ENCODE results near the gene KLK2.

- no peak for TF ChIP-seq JUND (IDR thresholded peaks at IDR 0.05; ENCODE audit: low read length)
- TF ChIP-seq SIN3A (conservative IDR thresholded peaks at IDR 0.05 in 1 of 2, IDR thresholded peaks at IDR 0.05 in 1 of 2; ENCODE audit: low read depth in 1 of 2, low read length in 2 of 2) = no peak
- no peak for TF ChIP-seq CTCF (IDR thresholded peaks at IDR 0.05; ENCODE audit: control extremely low read depth in 1 of 3, insufficient read depth in 1 of 3, low read depth in 1 of 3, low read length in 3 of 3)
- TF ChIP-seq TAF1 (IDR thresholded peaks at IDR 0.05; ENCODE audit: low read depth, low read length) = no peak
- no peak for TF ChIP-seq JUN (IDR thresholded peaks at IDR 0.05; ENCODE audit: low read depth, low read length)
- no peak for TF ChIP-seq MAX (IDR thresholded peaks at IDR 0.05)
- no peak for TF ChIP-seq TCF12 (IDR thresholded peaks at IDR 0.05; ENCODE audit: low read depth, low read length)
These were observed 33.3 kb upstream of the KLK2 start for GRCh38 chr19:50839712-50840655.
